Stimulated activated CD4-positive, alpha-beta T cell treated with anti-CD3 and anti-CD28 coated beads, Interleukin-12 subunit alpha, Interleukin-12 subunit beta, amount 100 ng/mL, for 4 hours (primary cell): ENCODE measurements around the gene SCAPER.
A peak's percentile ranks its signal among the peaks of the same experiment; 100 is the strongest.

ENCODE experiments used
- DNase-seq: peaks from one replicate; pipeline ENCODE4 v3.0.0-alpha.2; 2020

Gene SCAPER

GRCh38 chr15:76905013-76905839 is at the start of gene SCAPER:
Gene SCAPER (minus strand): TSS chr15:76905340. CDS start chr15:76883817, 21,523 bp downstream.
- DNase-seq: peak; percentile 93

GRCh38 chr15:76954744-76955143 is 49.6 kb upstream of the SCAPER start:
- no peak for DNase-seq

GRCh38 chr15:76953913-76954312 is 48.8 kb upstream of the SCAPER start:
- no peak for DNase-seq

GRCh38 chr15:76951220-76951619 is 46.1 kb upstream of the SCAPER start:
- DNase-seq: no peak

- DNase-seq: no peak
Observed at GRCh38 chr15:76947454-76947853, 42.3 kb upstream of the SCAPER start.

GRCh38 chr15:76945494-76946093 is 40.5 kb upstream of the SCAPER start:
- DNase-seq: no peak

- no peak for DNase-seq
Observed at GRCh38 chr15:76942331-76942730, 37.2 kb upstream of the SCAPER start.

GRCh38 chr15:76941636-76942035 is 36.5 kb upstream of the SCAPER start:
- DNase-seq: no peak

- DNase-seq: no peak
Observed at GRCh38 chr15:76939715-76940114, 34.6 kb upstream of the SCAPER start.

GRCh38 chr15:76938752-76939151 is 33.6 kb upstream of the SCAPER start:
- no peak for DNase-seq

- no peak for DNase-seq
Observed at GRCh38 chr15:76936671-76937070, 31.5 kb upstream of the SCAPER start.

- no peak for DNase-seq
Observed at GRCh38 chr15:76935620-76936019, 30.5 kb upstream of the SCAPER start.

- DNase-seq: peak; percentile 2
Observed at GRCh38 chr15:76932135-76932966, 27.2 kb upstream of the SCAPER start.

GRCh38 chr15:76931397-76932134 is 26.4 kb upstream of the SCAPER start, which contains the start of gene RCN2:
Gene RCN2 (plus strand): TSS chr15:76931749. CDS start chr15:76931842, 93 bp downstream.
- peak; percentile 90 for DNase-seq

- no peak for DNase-seq
Observed at GRCh38 chr15:76930831-76931396, 25.8 kb upstream of the SCAPER start.

GRCh38 chr15:76929011-76929760 is 24.0 kb upstream of the SCAPER start:
- DNase-seq: no peak

GRCh38 chr15:76928201-76928600 is 23.1 kb upstream of the SCAPER start:
- DNase-seq: no peak

GRCh38 chr15:76916369-76916768 is 11.2 kb upstream of the SCAPER start:
- no peak for DNase-seq

GRCh38 chr15:76913737-76914136 is 8.6 kb upstream of the SCAPER start:
- no peak for DNase-seq

- DNase-seq: no peak
Observed at GRCh38 chr15:76912430-76912829, 7.3 kb upstream of the SCAPER start.

- no peak for DNase-seq
Observed at GRCh38 chr15:76905855-76906254, 715 bp upstream of the SCAPER start.
